ENCODE results near the gene RBFOX1.

DNA sequence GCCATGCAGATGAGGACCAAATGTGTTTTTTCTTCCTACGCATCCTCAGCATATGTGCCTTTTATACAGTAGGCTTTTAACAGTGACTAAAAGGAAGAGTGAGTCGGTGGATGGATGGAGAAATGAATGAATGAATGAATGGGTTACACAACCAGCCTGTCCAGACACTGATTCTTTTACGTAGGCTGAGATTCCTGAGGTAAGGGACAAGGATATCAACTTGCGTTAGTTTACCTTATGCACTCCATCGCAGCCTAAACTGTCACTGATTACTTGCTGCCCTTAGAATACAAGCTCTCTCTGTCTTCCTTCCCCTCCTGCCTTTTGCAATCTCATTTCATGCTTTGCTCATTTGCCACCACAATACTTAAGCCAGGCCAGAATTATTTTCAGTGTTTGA is 59.0 kb downstream of the RBFOX1 start:
- no peak for TF ChIP-seq POLR2A (IDR thresholded peaks at IDR 0.05)
- TF ChIP-seq, protein P1, sequence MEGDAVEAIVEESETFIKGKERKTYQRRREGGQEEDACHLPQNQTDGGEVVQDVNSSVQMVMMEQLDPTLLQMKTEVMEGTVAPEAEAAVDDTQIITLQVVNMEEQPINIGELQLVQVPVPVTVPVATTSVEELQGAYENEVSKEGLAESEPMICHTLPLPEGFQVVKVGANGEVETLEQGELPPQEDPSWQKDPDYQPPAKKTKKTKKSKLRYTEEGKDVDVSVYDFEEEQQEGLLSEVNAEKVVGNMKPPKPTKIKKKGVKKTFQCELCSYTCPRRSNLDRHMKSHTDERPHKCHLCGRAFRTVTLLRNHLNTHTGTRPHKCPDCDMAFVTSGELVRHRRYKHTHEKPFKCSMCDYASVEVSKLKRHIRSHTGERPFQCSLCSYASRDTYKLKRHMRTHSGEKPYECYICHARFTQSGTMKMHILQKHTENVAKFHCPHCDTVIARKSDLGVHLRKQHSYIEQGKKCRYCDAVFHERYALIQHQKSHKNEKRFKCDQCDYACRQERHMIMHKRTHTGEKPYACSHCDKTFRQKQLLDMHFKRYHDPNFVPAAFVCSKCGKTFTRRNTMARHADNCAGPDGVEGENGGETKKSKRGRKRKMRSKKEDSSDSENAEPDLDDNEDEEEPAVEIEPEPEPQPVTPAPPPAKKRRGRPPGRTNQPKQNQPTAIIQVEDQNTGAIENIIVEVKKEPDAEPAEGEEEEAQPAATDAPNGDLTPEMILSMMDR (IDR thresholded peaks at IDR 0.05): no peak
